Right lobe of liver (tissue), 6 donors: ENCODE results near the gene BCL7C. TPM values are rescaled to one million over a fixed set of nuclear protein-coding genes. Genes with fewer than 3 reads are reported as not detected.

ENCODE experiments used
- ATAC-seq, 4 donors: fragments of 200-7000 bp; cut with Tn5 transposase; one replicate each; pipeline ENCODE4 v1.9.1; 2020; ENCODE audit warnings: mild to moderate bottlenecking in 4 of 4, moderate library complexity in 4 of 4
- DNase-seq, 3 donors: peaks; one replicate each; pipeline ENCODE4 v3.0.0-alpha.2; 2020
- H3K27ac ChIP-seq, 3 donors: fragments of 200-600 bp; one replicate each; pipeline ENCODE4 v1.8.0; 2022
- H3K27me3 ChIP-seq, 2 donors: fragments of 200-600 bp; one replicate each; pipeline ENCODE4 v1.8.0; 2022
- H3K36me3 ChIP-seq, 4 donors: fragments of 200-600 bp; sonication (generic) in 1 of 4; one replicate each; pipeline versions ENCODE4 v1.5.1 to v1.8.0; 2017 to 2022; ENCODE audit warnings: control low read depth in 1 of 4
- H3K4me1 ChIP-seq, 4 donors: fragments of 200-600 bp; sonication (generic) in 1 of 4; one replicate each; pipeline versions ENCODE4 v1.5.1 to v1.8.0; 2017 to 2022; ENCODE audit warnings: control low read depth in 1 of 4
- H3K4me3 ChIP-seq, 3 donors: fragments of 200-600 bp; one replicate each; pipeline ENCODE4 v1.8.0; 2022
- H3K9me3 ChIP-seq, 4 donors: fragments of 200-600 bp; sonication (generic) in 1 of 4; one replicate each; pipeline versions ENCODE4 v1.5.1 to v1.8.0; 2017 to 2022; ENCODE audit warnings: control low read depth in 1 of 4
- CTCF ChIP-seq, 4 donors: fragments of 200-600 bp in 3 of 4; fragments of 450-650 bp in 1 of 4; IDR thresholded peaks; one replicate each; pipeline versions ENCODE4 v1.5.1 to v1.8.0; 2016 to 2022; ENCODE audit warnings: antibody characterized with exemption in 4 of 4, mild to moderate bottlenecking in 2 of 4
- POLR2A ChIP-seq: fragments of 450-650 bp; IDR thresholded peaks from one replicate; pipeline ENCODE4 v1.6.1; 2017; ENCODE audit warnings: antibody characterized with exemption, mild to moderate bottlenecking
- WGBS: methylation state at CpG from one replicate; pipeline ENCODE4 v1.1.6; 2018; ENCODE audit warnings: low coverage, low lambda C conversion rate; ENCODE audit not compliant: insufficient coverage; ENCODE audit errors: missing lambda C conversion rate; 5-methylcytosine and 5-hydroxymethylcytosine counted together
- intact Hi-C, 2 donors: fragments of 100-400 bp; cut with DNase I; formaldehyde crosslinking; loops; one replicate each; pipeline versions ENCODE4 v1.11.2 to v1.14.1; 2022
- total RNA-seq, 6 experiments: library from RNA; depleted of rRNA in 2 of 6; stranded (reverse); fragments of >200 nt in 2 of 6; fragmentation: NEBNext Ultra II Directional in 3 of 6; extraction: Animal tissue kit (Norgen Biotek cat#: 25700) in 3 of 6; gene quantifications; one replicate each; pipeline versions ENCODE4 v1.1.0 to v1.2.4, GENCODE V29; 2016 to 2023
- donor health status: DM: no; HTN: yes; CAD: no.
- donor health status: DM: no; HTN: no; CAD: no.
- donor health status: DM: no; HTN: no; CAD: no.
- donor health status: DM: no; HTN: yes; CAD: no.
- donor health status: DM: no; HTN: yes; CAD: no.

Gene BCL7C
- total RNA-seq, 6 experiments from 2014 or later, result 5.9 to 14.3 (median 7.9) TPM

DNA sequence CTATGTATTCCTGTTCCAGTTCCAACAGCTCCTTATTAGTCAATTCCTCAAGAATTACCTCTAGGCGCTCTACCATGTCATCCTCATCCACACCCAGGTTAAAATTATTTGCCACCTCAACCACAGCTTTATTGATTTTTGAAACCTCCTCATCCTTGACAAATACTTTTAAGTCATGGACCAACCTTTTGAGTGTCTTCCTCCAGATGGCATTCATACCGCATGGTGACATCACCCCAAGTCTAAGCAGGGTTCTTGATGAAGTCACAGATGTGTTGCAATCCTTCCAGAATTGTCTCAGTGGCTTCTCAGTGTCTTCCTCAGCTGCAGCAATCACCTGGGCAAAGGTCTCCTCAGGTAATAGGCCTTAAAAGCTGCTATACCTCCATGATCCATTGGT lies 40.1 kb downstream of the BCL7C start:
- intact Hi-C loops, result no loop called here

DNA sequence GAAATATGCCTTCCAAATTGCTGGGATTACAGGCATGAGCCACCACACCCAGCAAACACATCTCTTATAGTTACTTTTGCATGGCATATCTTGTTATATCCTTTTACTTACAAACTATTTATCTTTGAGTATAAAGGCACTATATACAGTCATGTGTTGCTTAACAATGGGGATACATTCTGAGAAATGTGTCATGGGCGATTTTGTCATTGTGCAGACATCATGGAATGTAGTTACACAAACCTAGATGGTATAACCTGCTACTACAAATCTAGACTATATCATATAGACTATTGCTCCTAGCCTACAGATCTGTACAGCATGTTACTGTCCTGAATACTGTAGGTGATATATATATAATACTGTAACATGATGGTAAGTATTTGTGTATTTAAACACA lies 43.6 kb downstream of the BCL7C start:
- H3K9me3 ChIP-seq, result no peaks in the 10 kb centered on the region
- H3K27ac ChIP-seq, result no peak overlapping the region
- H3K36me3 ChIP-seq, result no peaks in the 10 kb centered on the region
- WGBS, result 56% methylated on average over 1 of the region's 1 CpG
- intact Hi-C loops, result no loop called here
- H3K4me1 ChIP-seq, result peaks cover 0 to 6% (median 3%) of the 10 kb centered on the region in 4 donors
- ATAC-seq (no peak), DNase-seq (no peak)
- no peaks in the 10 kb centered on the region for H3K27me3 ChIP-seq
- no peak overlapping the region for H3K4me3 ChIP-seq
- no peak for TF ChIP-seq CTCF (IDR thresholded peaks at IDR 0.05)
- TF ChIP-seq POLR2A, result no peak

More for the DNA sequence above, 40.1 kb downstream of the BCL7C start:
- H3K27ac ChIP-seq, result no peak overlapping the region
- ATAC-seq, result no peak
- no peaks in the 10 kb centered on the region for H3K9me3 ChIP-seq
- H3K27me3 ChIP-seq, result no peaks in the 10 kb centered on the region
- DNase-seq, result no peak
- H3K4me1 ChIP-seq, result no peaks in the 10 kb centered on the region
- no peaks in the 10 kb centered on the region for H3K36me3 ChIP-seq
- no peak overlapping the region for H3K4me3 ChIP-seq
- 93% methylated on average over 2 of the region's 2 CpGs for WGBS
- TF ChIP-seq POLR2A, result no peak
- TF ChIP-seq CTCF (IDR thresholded peaks at IDR 0.05), result no peak

DNA sequence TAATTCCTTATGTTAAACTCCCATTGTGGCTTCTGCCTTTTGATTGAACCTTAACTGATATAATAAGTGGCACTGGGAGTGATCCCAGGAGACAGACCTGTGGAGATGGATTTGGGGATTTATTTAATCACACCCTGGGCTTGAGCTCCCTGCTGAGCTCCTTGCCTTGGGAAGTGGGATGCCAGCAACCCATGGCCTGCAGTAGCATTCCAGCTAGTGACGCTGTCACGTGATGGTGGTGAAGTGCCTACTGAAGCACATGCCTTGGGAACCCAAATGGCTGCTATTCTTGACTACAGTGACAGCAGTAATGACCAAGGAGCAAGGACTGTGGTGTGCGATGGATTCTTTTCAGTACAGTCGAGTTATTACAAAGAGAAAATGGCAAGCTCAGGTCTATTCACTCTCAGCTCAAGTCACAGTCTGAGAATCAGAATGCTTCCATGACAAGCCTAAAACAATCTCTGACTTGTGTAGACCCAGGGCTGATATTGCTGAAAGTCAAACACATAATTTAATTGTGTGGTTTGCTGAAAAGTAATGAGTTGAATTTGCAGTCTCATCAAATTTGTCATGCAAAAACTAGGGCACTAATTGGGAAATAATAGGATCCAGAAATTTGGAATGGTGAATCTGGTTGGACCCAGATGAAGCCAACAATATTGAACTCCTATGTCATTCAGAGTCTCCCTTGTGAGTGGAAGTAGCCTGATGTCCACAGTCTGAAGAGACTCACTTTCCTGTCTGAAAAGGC lies 47.1 kb downstream of the BCL7C start:
- no peaks in the 10 kb centered on the region for H3K9me3 ChIP-seq
- H3K4me3 ChIP-seq, result no peak overlapping the region
- no peaks in the 10 kb centered on the region for H3K27me3 ChIP-seq
- intact Hi-C loops, result loop anchor here in 1 of 2 donors (5.0 kb wide), 1 partner anchor 65 kb away; no protein-coding TSS in a partner anchor
- no peaks in the 10 kb centered on the region for H3K36me3 ChIP-seq
- WGBS, result 73% methylated on average over 4 of the region's 4 CpGs
- no peak overlapping the region for H3K27ac ChIP-seq
- DNase-seq (no peak), ATAC-seq (no peak)
- H3K4me1 ChIP-seq, result peaks cover 0 to 10% (median 5%) of the 10 kb centered on the region in 4 donors
- TF ChIP-seq POLR2A (no peak), CTCF (IDR thresholded peaks at IDR 0.05) (no peak)

DNA sequence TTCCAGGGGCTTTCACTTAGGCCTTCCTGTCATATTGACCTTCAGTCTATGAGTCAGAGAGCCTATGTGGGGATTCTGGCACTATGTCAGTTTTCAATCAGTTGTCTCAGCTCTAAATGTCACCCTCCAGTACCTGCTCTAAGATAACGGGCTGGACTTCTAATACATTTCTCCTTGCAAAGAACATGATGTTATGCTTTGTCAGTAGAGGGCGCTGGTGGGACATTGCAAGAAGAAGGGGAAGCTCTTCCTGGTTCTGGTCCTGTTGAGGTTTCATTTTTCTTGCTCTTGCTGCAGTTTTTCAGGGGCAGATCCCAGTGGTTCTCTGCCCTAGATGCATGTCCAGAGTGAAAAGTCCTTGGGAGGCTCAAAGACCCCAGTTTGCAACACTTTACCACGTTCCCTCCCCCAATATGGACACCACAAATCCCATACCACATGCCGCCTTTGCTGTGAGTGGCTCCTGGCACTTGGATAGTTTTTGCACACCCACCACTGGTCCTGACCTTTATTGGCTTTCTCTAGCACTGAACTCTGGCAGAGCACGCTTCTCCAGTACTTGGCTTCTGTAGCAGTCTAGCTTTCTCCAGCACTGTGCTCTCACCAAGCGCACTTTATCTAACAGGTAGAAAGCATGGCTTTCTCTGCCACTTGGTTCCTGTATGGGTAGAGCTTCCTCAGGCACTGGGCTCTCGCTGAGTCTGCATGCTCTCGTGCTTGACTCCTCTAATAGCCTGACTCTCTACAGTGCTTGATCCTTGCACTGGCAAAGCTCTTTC lies 49.0 kb downstream of the BCL7C start:
- H3K27ac ChIP-seq, result peak overlapping the region in 2 of 3 donors; percentile 31 to 34
- H3K4me1 ChIP-seq, result peaks cover 0 to 10% (median 5%) of the 10 kb centered on the region in 4 donors
- H3K9me3 ChIP-seq, result no peaks in the 10 kb centered on the region
- no peaks in the 10 kb centered on the region for H3K36me3 ChIP-seq
- DNase-seq (peak in 2 of 3 donors; percentile 54 to 81), ATAC-seq (peak; percentile 93 to 98 (median 96))
- intact Hi-C loops, result loop anchor here in 1 of 2 donors (5.0 kb wide), 1 partner anchor 67 kb away; no protein-coding TSS in a partner anchor
- H3K4me3 ChIP-seq, result peak overlapping the region; percentile 15 to 33 (median 32)
- H3K27me3 ChIP-seq, result no peaks in the 10 kb centered on the region
- 5% methylated on average over 7 of the region's 8 CpGs for WGBS
- TF ChIP-seq POLR2A, result no peak
- peak; percentile 85 to 91 (median 90) for TF ChIP-seq CTCF (IDR thresholded peaks at IDR 0.05)
